ENCODE measurements around the gene PDZD2.
"Not testable (repeated sequence)": the region's sequence is repeated elsewhere in the genome, so short reads cannot be mapped to it uniquely, and the experiment has no call there.

PDZD2 gene

GRCh38 chr5:31736127-31736526 lies 97.2 kb downstream of the PDZD2 start:
- no peak for DNase-seq

DNA sequence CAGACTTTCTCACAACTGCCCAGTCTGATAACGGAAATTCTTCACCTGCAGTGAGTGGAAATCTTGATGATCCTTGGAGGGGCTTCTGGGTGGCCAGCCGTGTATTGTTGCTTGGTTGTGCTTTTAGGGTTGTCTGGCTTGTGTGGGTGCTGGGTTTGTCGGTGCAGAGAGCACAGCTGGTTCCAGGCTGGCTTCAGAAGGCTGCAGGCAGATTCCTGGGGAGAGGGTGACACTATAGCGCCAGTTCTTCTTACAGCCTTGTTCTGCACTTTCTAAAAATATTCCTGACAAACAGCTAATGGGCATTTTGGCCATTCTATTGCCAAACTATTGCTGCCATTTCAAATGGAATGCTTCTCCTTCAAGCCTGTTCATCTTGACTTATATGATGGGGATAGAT lies 99.3 kb downstream of the PDZD2 start:
- DNase-seq: no peak

DNA sequence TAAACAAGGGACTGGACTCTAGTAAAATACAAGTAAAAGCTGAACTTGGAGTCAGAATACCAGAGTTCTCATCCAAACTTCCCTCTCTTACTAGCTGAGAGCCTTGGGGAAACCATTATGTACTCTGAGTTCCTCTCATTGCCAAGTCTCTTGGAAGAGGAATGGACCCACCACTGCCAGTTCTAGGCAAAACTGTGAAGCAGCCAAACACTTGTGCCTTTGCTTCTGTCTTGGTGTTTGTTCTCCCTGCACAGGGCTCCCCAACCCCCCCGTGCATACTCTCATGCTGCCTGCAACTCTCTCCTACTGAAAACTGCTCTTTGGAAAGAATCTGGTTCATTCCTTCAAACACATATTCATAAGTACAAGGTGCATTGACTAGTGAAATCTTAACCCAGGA lies 102.6 kb downstream of the PDZD2 start:
- DNase-seq: no peak

GRCh38 chr5:31743678-31744077 lies 104.7 kb downstream of the PDZD2 start:
- no peak for DNase-seq

DNA sequence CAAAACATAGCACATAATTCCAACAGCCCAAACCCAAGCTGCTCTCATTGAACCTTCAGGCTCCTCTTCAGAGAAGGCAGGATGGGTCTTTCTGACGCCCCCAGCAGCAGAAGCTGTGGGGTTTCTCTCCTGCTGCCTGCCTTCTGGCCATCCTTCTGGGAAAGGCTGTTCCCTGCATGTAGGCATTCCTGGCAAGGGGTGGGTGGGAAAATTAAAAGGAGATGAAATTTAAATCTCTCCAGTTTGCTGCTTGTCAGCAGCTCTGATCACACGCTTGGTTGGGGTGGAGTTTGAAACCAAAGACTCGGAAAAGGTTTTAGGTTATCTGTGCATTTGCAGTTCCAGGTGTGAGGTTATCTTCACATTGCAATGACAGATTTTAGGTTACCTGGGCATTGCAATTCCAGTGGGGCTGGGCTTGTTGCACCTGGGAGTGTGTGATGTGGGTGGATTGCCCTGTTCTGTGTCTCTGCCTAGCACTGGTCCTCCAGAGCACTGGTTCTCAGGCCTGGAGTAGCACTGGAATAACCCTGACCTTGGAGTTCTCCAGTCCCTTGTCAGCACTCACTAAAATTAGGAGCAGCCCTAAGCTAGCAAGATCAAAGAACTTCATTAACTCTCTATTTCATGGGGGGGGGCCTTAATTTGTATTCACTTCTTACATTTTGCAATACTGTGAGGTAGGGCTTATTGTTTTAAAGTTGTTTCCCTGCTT lies 109.7 kb downstream of the PDZD2 start:
- no peak for DNase-seq

DNA sequence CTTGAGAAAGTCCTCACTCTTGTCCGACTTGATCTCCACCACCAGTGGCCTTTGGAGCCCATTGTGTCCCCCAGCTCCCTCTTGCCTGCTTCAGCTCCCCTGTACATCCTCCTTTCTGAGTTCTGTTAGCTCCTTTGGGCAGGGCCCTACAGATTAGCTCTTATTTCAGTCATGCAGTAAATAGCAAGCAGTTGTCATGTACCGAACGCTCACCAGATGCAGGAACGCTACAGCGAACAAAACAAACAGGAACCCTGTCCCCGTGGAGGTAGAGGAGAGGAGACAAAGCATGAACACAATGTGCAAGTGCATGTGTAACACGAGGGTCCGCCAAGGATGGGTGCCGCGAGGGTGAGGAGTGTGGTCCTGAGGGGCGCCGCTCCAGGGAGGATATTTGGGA lies 111.3 kb downstream of the PDZD2 start:
- DNase-seq: no peak

- DNase-seq: no peak
Measured at GRCh38 chr5:31751610-31752009, 112.7 kb downstream of the PDZD2 start.

DNA sequence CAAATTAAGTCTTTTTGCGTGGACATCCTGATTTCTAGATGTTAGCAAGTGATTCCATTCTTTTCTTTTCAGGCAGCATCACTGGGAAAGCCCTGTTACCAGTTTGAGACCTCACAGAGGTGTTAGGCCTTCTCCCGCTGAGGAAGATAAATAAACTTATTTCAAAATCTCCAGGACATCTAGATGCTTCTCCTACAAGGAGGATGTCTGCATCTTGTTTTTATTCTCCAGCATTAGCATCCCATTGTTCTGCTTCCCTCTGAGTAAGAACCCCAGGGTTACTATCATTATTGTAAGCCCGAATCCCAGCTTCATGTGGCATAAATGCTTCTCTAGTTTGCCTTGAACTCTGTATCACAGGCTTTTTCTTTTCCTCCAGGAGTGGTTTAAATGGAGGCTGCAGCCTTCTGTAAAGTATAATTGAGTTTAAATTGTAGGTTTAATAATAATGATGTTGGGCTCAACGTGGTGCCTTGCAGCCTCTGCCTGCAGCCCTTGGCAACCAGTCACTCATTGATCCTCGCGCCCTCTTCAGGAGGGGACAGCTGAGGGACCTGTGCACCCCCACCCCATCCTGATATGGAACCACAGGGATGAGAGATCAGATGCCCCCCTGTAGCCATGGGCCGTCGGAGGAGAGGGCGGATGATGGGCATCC lies 114.9 kb downstream of the PDZD2 start:
- DNase-seq: no peak

DNA sequence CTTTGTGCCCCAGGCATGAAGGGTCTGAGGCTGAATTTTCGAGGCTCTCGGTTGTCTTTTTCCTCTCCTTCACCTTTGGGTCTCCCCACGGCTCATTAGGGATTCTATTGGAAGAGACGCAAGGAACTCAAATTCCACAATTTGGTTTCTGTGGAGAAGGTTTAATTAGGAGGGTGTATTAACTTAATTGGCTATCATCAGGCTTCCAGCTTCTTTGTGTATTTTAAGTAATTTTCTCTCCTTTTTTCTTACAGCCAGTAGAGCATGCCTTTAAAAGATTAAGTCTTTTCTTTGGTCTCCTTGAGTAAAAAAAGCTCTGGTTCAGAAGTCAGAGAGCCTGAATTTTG lies 115.4 kb downstream of the PDZD2 start:
- DNase-seq: no peak

GRCh38 chr5:31754741-31755675 lies 116.1 kb downstream of the PDZD2 start:
- no peak for DNase-seq

DNA sequence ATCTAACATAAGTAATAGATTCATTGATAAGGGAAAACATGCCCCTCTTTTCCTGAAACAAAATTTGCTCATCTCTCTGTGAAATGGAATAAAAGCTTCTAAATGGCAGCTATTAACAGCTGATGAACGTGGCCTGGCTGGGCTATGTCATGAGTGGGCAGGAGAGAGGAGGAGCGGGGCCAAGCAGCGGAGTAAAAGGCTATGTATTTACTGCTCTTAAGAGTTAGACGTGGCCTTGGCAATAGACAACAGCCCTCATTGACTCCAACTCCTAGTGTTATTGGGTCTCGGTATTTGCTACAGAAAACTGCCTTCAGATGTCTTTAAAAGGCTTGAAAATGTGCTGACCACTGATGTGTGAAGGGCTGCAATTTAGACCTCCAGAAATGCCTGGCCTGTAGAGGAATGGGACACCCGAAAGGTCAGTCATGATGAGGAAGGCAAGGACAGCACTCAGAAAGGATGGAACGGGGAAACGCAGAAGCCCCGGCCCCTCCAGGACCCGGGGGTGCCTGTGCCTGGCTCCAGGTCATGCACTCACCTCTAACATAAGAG lies 116.8 kb downstream of the PDZD2 start:
- no peak for DNase-seq

- DNase-seq: peak; percentile 16
Measured at GRCh38 chr5:31757806-31758205, 118.9 kb downstream of the PDZD2 start.

- DNase-seq: no peak
Measured at GRCh38 chr5:31758803-31759425, 120.0 kb downstream of the PDZD2 start.

DNA sequence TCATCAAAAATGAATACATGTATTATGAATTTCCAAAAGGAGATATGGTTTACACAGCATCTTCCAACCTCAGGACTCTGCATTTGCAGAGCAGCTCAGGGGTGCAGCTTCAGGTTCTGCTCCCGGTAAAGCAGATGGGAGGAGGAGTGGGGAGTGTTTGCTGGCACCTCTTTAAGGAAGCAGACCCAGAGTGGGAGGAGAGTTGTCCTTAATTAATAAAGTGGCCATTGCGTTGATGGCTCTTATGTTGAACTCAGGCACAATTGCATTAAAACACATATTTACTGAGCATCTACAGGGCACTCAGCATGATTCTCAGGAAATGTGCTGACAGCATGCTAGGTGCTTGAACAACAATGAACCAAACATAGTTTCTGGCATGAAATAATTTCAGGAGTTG lies 121.0 kb downstream of the PDZD2 start:
- no peak for DNase-seq

GRCh38 chr5:31761877-31762276 lies 122.9 kb downstream of the PDZD2 start:
- no peak for DNase-seq

DNA sequence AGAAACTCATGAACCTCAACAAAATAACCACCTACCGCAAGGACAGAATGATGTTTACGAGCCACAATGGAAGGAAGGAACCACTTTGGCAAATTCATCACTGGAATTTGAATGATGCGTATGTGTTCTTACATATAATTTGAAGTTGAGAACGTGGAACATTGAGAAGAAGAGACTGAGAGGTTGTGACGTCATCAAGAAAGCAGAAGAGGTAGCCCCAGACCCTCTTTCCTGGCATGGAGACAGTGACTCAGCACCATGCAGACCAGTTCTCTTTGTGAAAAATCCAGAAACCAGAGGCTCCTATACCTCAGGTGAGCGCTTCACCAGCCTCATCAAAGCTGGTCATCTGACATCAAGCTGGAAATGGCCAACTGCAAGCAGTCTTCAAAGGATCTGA lies 124.5 kb downstream of the PDZD2 start:
- DNase-seq: no peak

DNA sequence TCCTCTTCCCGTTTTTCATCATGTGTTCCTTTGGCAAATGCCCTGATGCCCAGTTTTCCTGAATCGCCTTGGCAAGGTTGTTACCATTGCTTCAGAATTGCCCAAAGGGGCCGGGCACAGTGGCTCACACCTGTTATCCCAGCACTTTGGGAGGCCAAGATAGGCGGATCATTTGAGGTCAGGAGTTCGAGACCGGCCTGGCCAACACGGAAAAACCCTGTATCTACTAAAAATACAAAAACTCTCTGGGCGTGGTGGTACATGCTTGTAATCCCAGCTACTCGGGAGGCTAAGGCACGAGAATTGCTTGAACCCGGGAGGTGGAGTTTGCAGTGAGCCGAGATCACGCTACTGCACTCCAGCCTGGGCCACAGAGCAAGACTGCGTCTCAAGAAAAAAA lies 125.8 kb downstream of the PDZD2 start:
- not testable (repeated sequence) for DNase-seq

GRCh38 chr5:31767335-31768031 lies 128.6 kb downstream of the PDZD2 start:
- no peak for DNase-seq

GRCh38 chr5:31768046-31768445 lies 129.1 kb downstream of the PDZD2 start:
- no peak for DNase-seq

DNA sequence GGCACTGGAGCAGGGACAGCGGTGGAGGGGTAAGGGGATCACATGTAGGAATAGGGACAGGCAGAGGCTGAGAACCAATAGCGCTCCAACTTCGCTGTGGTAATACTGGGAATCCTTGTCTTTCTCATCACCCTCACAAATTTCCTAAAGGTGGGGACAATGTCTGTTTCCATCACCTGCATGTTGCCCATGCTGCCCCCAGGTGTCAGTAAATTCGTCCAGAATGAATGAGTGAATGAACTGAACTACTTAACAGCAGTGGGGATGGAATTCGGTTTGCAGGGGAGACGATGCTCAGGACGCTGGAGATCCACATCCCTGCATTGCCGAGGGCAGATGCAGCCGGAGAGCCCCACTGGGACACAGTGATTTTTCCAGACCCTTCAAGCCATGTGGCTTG lies 129.9 kb downstream of the PDZD2 start:
- DNase-seq: no peak

GRCh38 chr5:31769530-31769929 lies 130.6 kb downstream of the PDZD2 start:
- DNase-seq: no peak

DNA sequence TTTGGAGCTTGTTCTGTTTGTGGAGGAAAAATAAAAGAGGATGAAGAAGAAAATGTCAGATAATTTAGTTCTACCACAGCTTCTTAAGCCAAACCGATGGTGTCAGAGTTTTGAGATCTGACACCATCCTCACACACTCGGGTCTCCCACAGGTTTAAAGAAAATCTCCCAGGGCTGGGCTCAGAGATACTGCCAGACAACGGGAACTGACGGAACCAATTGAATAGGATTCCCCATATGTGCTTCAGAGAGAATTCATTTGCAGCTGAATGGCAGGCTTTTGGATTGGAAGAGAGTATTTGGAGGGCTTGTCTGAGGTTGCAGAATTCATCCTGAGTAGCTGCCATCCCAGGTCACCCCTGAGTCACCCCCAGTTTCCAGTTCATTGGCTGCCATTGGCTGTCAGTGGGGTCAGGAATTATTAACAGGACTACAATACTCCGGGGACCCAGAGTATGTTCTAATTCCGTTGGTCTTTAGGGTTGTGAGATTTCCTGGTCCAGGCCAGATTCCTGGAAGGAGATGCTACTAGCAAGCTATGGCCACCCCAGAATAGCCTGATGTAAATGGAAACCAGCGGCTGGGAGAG lies 131.3 kb downstream of the PDZD2 start:
- no peak for DNase-seq

Data from fibroblast of skin of scalp (primary cell).